Aorta (tissue), 5 donors: ENCODE measurements around the gene KLHL2. TPM values are rescaled to one million over a fixed set of nuclear protein-coding genes. Genes with fewer than 3 reads are reported as not detected.

Source experiments
- ATAC-seq: fragments of 200-7000 bp; cut with Tn5 transposase; one replicate; pipeline ENCODE4 v1.9.1; 2022; ENCODE audit warnings: moderate library complexity; ENCODE audit not compliant: low FRiP score
- DNase-seq, 2 donors: peaks; one replicate each; pipeline ENCODE4 v3.0.0-alpha.2; 2020
- H3K27ac ChIP-seq, 2 donors: one replicate each; pipeline ENCODE4 v1.5.1; 2013; ENCODE audit warnings: low read length in 2 of 2, mild to moderate bottlenecking in 2 of 2, moderate library complexity in 2 of 2, control low read depth in 1 of 2, inconsistent platforms in 1 of 2, low read depth in 1 of 2
- H3K27me3 ChIP-seq, 2 donors: one replicate each; pipeline ENCODE4 v1.6.1; 2013; ENCODE audit warnings: control low read depth in 1 of 2, low read length in 1 of 2, mild to moderate bottlenecking in 1 of 2, moderate library complexity in 1 of 2; ENCODE audit not compliant: insufficient read depth in 2 of 2, control insufficient read depth in 1 of 2
- H3K36me3 ChIP-seq, 2 donors: one replicate each; pipeline ENCODE4 v1.6.1; 2013; ENCODE audit warnings: control low read depth in 1 of 2, low read length in 1 of 2, mild to moderate bottlenecking in 1 of 2; ENCODE audit not compliant: insufficient read depth in 2 of 2, control insufficient read depth in 1 of 2
- H3K4me1 ChIP-seq, 2 donors: one replicate each; pipeline ENCODE4 v1.6.1; 2013; ENCODE audit warnings: low read length in 2 of 2, control low read depth in 1 of 2, mild to moderate bottlenecking in 1 of 2, moderate library complexity in 1 of 2; ENCODE audit not compliant: insufficient read depth in 2 of 2, control insufficient read depth in 1 of 2
- H3K4me3 ChIP-seq, 2 donors: one replicate each; pipeline ENCODE4 v1.5.1; 2013; ENCODE audit warnings: low read length in 2 of 2, control low read depth in 1 of 2, mild to moderate bottlenecking in 1 of 2
- H3K9me3 ChIP-seq: one replicate; pipeline ENCODE4 v1.6.1; 2013; ENCODE audit warnings: mild to moderate bottlenecking, low read length; ENCODE audit not compliant: control insufficient read depth
- WGBS, 2 donors: extraction: QIAGEN DNeasy Blood & Tissue Kit; methylation state at CpG; one replicate each; pipeline ENCODE4 v1.1.7; 2013; 5-methylcytosine and 5-hydroxymethylcytosine counted together
- intact Hi-C, 2 donors: fragments of 100-400 bp; cut with DNase I; formaldehyde crosslinking; loops; one replicate each; pipeline versions ENCODE4 v1.14.2 to v1.15.0; 2022
- polyA plus RNA-seq, 2 donors: library from polyadenylated mRNA; stranded (reverse); fragments of 200-250 nt; gene quantifications; one replicate each; pipeline ENCODE4 v1.2.3, GENCODE V29; 2013
- total RNA-seq, 2 donors: library from RNA; stranded (reverse); fragmentation: NEBNext Ultra II Directional; extraction: Animal tissue kit (Norgen Biotek cat#: 25700); gene quantifications; one replicate each; pipeline ENCODE4 v1.2.1, GENCODE V29; 2021
- donor health status: healthy with polysubstance abuse.
- donor health status: Bipolar disorder and iron deficiency.
- donor health status: DM: no; HTN: no; CAD: no.
- donor health status: DM: no; HTN: no; CAD: no.
- donor health status: DM: yes; HTN: yes; CAD: no.

Gene KLHL2
- total and polyA plus RNA-seq, 4 donors: 15.1 to 40.3 (median 29.0) TPM

GRCh38 chr4:165364452-165365080 is 157.2 kb downstream of the KLHL2 start:
- ATAC-seq: no peak
- Histone ChIP-seq H3K27me3 (no peaks in the 10 kb centered on the region), H3K27ac (no peak overlapping the region), H3K9me3 (no peaks in the 10 kb centered on the region), H3K36me3 (no peaks in the 10 kb centered on the region), H3K4me3 (no peak overlapping the region), H3K4me1 (no peaks in the 10 kb centered on the region)
- no peak for DNase-seq
- 74 to 77% methylated on average over 2 of the region's 2 CpGs for WGBS, 2 donors
- intact Hi-C loops: no loop called here

- ATAC-seq: no peak
- no peak for DNase-seq
- no peaks in the 10 kb centered on the region for H3K9me3 ChIP-seq
- H3K27ac ChIP-seq: no peak overlapping the region
- H3K4me1 ChIP-seq: no peaks in the 10 kb centered on the region
- H3K36me3 ChIP-seq: no peaks in the 10 kb centered on the region
- WGBS, 2 donors: 52 to 69% methylated on average over 4 of the region's 4 CpGs
- intact Hi-C loops: no loop called here
- no peaks in the 10 kb centered on the region for H3K27me3 ChIP-seq
- no peak overlapping the region for H3K4me3 ChIP-seq
Measured at GRCh38 chr4:165367040-165367439, 159.7 kb downstream of the KLHL2 start.

GRCh38 chr4:165368114-165368513 is 160.8 kb downstream of the KLHL2 start:
- Histone ChIP-seq H3K9me3 (no peaks in the 10 kb centered on the region), H3K4me3 (no peak overlapping the region), H3K36me3 (no peaks in the 10 kb centered on the region), H3K27ac (no peak overlapping the region), H3K4me1 (no peaks in the 10 kb centered on the region), H3K27me3 (no peaks in the 10 kb centered on the region)
- 92 to 100% methylated on average over 1 of the region's 1 CpG for WGBS, 2 donors
- intact Hi-C loops: no loop called here
- no peak for ATAC-seq
- no peak for DNase-seq

GRCh38 chr4:165368567-165368966 is 161.2 kb downstream of the KLHL2 start:
- H3K27me3 ChIP-seq: no peaks in the 10 kb centered on the region
- ATAC-seq (no peak), DNase-seq (no peak)
- no peak overlapping the region for H3K4me3 ChIP-seq
- intact Hi-C loops: no loop called here
- no peaks in the 10 kb centered on the region for H3K9me3 ChIP-seq
- H3K4me1 ChIP-seq: no peaks in the 10 kb centered on the region
- H3K36me3 ChIP-seq: no peaks in the 10 kb centered on the region
- WGBS, 2 donors: 95 to 100% methylated on average over 1 of the region's 1 CpG
- no peak overlapping the region for H3K27ac ChIP-seq

GRCh38 chr4:165369522-165369921 is 162.2 kb downstream of the KLHL2 start:
- H3K4me3 ChIP-seq: no peak overlapping the region
- H3K27me3 ChIP-seq: no peaks in the 10 kb centered on the region
- no peaks in the 10 kb centered on the region for H3K36me3 ChIP-seq
- DNase-seq (no peak), ATAC-seq (no peak)
- no peaks in the 10 kb centered on the region for H3K9me3 ChIP-seq
- intact Hi-C loops: no loop called here
- H3K27ac ChIP-seq: no peak overlapping the region
- 73 to 87% methylated on average over 5 of the region's 5 CpGs for WGBS, 2 donors
- no peaks in the 10 kb centered on the region for H3K4me1 ChIP-seq

- Histone ChIP-seq H3K9me3 (peaks cover 3% of the 10 kb centered on the region), H3K27ac (no peak overlapping the region), H3K36me3 (no peaks in the 10 kb centered on the region), H3K4me1 (no peaks in the 10 kb centered on the region), H3K4me3 (no peak overlapping the region), H3K27me3 (no peaks in the 10 kb centered on the region)
- WGBS, 2 donors: 93 to 100% methylated on average over 1 of the region's 1 CpG
- intact Hi-C loops: no loop called here
- DNase-seq (no peak), ATAC-seq (no peak)
Measured at GRCh38 chr4:165370530-165370929, 163.2 kb downstream of the KLHL2 start.

Other genes with a start within 250 kb of the KLHL2 start
- gene TRIM61, start 229.9 kb upstream of the KLHL2 start, total RNA-seq: under 1 TPM; 0.81 to 0.94 TPM
- gene TRIM61, start 229.9 kb upstream of the KLHL2 start, polyA plus RNA-seq: under 1 TPM; 0.50 to 0.56 TPM
- not detected for gene TRIM60, start 175.6 kb upstream of the KLHL2 start, total RNA-seq
- gene TRIM60, start 175.6 kb upstream of the KLHL2 start, polyA plus RNA-seq: not detected
- not detected for gene TRIM75, start 153.7 kb upstream of the KLHL2 start, total RNA-seq
- not detected for gene TRIM75, start 153.7 kb upstream of the KLHL2 start, polyA plus RNA-seq
- gene TMEM192, start 94.7 kb upstream of the KLHL2 start, total RNA-seq: 10 to 100 TPM; 14.2 to 16.0 TPM
- 1 to 10 TPM; 4.9 to 9.0 TPM for gene TMEM192, start 94.7 kb upstream of the KLHL2 start, polyA plus RNA-seq
- 10 to 100 TPM; 23.4 to 34.1 TPM for gene MSMO1, start 120.1 kb downstream of the KLHL2 start, total RNA-seq
- gene MSMO1, start 120.1 kb downstream of the KLHL2 start, polyA plus RNA-seq: 10 to 100 TPM; 11.2 to 14.8 TPM
- gene CPE, start 171.4 kb downstream of the KLHL2 start, total RNA-seq: 100 to 1,000 TPM; 417 to 443 TPM
- gene CPE, start 171.4 kb downstream of the KLHL2 start, polyA plus RNA-seq: 100 to 1,000 TPM; 256 to 287 TPM